ENCODE results near the gene FDX2. TPM values are rescaled to one million over a fixed set of nuclear protein-coding genes. Genes with fewer than 3 reads are reported as not detected.

Gene FDX2
- total RNA-seq, 2 experiments from 2014 or later: 9.9 to 12.2 TPM

DNA sequence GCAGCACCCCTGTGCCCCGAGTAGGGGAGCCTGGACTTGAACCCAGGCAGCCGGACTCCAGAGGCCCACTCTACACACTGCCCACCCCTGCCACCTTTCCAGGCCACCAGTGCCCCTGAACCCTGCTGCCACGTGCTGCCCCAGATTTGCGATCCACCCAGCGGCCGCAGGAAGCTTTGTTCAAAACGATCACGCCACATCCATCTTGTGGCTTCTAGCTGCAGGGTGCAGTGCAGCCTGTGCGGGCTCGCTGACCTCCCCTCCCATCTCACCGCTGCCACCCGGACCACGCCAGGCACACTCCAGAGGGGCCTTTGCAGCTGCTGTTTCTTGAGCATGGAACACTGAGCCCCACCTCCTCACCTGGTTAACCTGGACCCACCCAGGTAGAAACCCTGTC lies 13.7 kb upstream of the FDX2 start:
- intact Hi-C loops (cut with micrococcal nuclease): no loop called here
- no peak overlapping the region for H3K27ac Mint-ChIP-seq
- no peaks in the 10 kb centered on the region for H3K27me3 Mint-ChIP-seq
- H3K4me1 Mint-ChIP-seq (ENCODE audit: low read depth): peaks cover 33% of the 10 kb centered on the region
- H3K4me3 Mint-ChIP-seq: no peak overlapping the region
- H3K36me3 Mint-ChIP-seq: peaks cover 40% of the 10 kb centered on the region
- no peak for DNase-seq
- ChIA-PET CTCF (no interaction called here), POLR2A (interaction anchor here (0.6 kb wide), 1 partner anchor 45 kb away, joined by 4 read pairs; no protein-coding TSS in a partner anchor)
- no peaks in the 10 kb centered on the region for H3K9me3 Mint-ChIP-seq

DNA sequence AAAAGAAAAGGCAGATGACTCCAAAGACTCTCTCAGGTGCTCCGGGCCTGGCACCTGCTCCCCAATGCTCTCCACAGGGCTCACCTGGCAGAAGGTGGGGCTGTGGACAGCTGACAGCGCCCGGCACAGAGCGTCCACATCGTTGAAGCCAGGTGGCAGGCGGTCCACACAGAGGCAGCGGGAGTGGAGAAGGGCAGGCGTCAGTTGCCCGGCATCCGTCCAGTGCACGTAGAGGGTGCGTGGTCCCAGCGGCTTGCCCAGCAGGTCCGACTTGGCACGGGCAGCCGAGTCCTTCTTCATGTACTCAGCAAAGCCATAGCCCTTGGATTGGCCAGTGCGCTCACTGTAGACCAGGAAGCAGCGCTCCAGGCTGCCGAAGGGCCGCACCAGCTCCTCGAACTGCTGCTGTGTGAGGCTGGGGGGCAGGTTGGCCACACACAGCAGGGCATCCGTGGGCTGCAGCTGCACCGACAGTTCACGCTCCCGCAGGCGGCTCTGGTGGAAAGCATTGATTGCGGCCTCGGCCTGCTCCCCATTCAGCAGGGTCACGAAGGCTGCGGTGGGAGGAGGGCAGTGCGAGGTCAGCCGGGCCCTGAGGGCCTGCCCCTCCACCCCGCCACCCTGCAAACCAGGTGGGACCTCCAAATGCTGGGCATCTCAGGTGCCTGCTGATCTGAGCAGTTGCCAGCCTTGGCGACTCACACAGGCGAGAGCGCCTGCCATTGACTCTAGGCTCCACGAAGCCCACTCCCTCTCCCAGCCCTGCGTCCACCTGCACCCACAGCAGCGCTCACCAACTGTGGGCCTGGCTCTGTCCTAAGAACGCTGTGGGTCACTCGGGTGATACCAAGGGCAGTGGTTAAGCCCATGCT lies 13.0 kb upstream of the FDX2 start:
- POLR2A ChIA-PET: no interaction called here
- no peak overlapping the region for H3K4me3 Mint-ChIP-seq
- peaks cover 39% of the 10 kb centered on the region for H3K36me3 Mint-ChIP-seq
- no peak overlapping the region for H3K27ac Mint-ChIP-seq
- peaks cover 25% of the 10 kb centered on the region for H3K4me1 Mint-ChIP-seq (ENCODE audit: low read depth)
- no peaks in the 10 kb centered on the region for H3K9me3 Mint-ChIP-seq
- no peak for DNase-seq
- intact Hi-C loops (cut with micrococcal nuclease): no loop called here
- H3K27me3 Mint-ChIP-seq: no peaks in the 10 kb centered on the region
- CTCF ChIA-PET: no interaction called here

DNA sequence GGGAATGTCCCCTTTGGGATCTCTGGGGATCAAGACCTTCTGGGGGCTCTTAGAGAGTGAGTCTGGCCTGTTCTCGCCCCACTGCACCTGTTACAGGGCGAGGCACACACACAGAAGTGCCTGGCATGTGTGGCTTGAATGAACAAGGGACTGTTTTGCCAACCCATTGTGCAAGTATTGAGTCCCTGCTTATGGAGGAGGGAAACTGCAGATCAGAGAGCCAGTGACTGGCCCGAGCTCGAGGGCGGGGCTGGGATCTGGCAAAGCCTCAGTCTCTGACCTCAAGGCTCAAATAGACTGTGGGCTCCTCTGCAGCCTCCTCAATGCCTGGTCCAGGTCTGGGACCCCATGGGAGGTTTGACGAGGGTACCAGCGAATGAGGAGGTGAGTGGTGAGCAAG lies 12.0 kb upstream of the FDX2 start:
- POLR2A ChIA-PET: no interaction called here
- CTCF ChIA-PET: interaction anchor here (1.2 kb wide), 1 partner anchor 61 kb away, joined by 3 read pairs; no protein-coding TSS in a partner anchor

DNA sequence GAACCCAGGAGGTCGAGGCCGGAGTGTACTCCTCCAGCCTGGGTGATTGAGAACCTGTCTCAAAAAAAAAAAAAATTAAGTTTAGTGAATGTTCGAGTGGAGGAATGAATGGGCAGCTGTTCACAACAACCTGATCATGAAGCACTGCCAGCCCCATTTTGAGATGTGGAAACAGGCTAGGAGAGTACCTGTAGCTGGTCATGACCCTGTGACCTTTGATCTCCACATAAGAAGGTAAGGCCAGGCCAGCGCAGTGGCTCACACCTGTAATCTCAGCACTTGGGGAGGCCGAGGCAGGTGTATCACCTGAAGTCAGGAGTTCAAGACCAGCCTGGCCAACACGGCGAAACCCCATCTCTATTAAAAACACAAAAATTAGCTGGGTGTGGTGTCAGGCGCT lies 9.9 kb upstream of the FDX2 start:
- Mint-ChIP-seq H3K9me3 (no peaks in the 10 kb centered on the region), H3K27me3 (no peaks in the 10 kb centered on the region), H3K27ac (no peak overlapping the region), H3K4me1 (ENCODE audit: low read depth) (peaks cover 8% of the 10 kb centered on the region), H3K36me3 (peaks cover 32% of the 10 kb centered on the region), H3K4me3 (no peak overlapping the region)
- no peak for DNase-seq
- intact Hi-C loops (cut with micrococcal nuclease): no loop called here
- ChIA-PET POLR2A (no interaction called here), CTCF (interaction anchor here (1.1 to 1.2 kb wide), 2 partner anchors 56 to 63 kb away, joined by 3 to 4 read pairs; no protein-coding TSS in a partner anchor)

More for the DNA sequence above, 12.0 kb upstream of the FDX2 start:
- intact Hi-C loops (cut with micrococcal nuclease): no loop called here
- Mint-ChIP-seq H3K27ac (no peak overlapping the region), H3K36me3 (peaks cover 34% of the 10 kb centered on the region), H3K4me1 (ENCODE audit: low read depth) (peaks cover 19% of the 10 kb centered on the region), H3K9me3 (no peaks in the 10 kb centered on the region), H3K27me3 (no peaks in the 10 kb centered on the region), H3K4me3 (no peak overlapping the region)
- no peak for DNase-seq

DNA sequence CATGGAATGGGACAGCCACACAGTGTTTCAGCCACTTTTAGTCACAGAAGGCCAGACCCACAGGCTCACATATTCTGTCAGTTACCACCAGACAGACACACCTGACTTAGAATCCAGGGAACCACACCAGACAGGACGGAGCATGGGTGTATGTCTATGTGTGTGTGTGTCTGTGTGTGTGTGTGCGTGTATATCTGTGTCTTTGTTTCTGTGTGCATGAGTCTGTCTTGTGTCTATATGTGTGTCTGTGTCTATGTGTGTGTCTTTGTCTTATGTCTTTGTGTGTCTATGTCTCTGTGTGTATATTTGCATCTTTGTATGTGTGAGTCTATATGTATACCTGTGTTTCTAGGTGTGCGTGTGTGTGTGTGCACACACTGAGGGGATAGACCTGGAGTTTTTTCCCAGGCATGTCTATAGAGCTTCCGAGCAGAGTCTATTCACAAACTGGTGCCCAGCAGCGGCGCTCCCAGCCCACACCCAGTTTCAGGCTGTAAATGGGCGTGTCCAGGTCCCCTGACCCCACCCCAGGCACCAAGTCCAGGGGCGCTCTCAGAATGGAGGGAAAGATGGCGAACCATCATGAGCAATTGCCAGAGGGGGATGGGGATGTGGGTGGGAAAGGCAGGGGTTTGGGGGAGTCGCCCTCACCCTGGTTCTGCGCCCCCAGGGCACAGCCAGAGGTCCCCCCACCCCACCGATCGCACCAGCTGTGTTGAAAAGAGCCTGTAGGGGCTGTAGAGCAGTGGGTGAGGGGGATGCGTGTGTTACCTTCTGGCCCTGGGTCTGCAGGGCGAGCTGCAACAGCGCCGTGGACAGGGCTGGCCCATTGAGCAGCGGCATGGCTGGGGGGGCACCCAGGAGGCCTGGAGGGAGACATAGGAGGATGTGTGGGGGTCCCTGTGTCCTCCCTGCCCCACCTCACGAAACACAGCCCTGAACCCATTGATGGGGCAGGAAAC lies 6.3 kb upstream of the FDX2 start:
- Mint-ChIP-seq H3K4me1 (ENCODE audit: low read depth) (no peaks in the 10 kb centered on the region), H3K36me3 (peaks cover 22% of the 10 kb centered on the region), H3K4me3 (no peak overlapping the region), H3K27ac (no peak overlapping the region), H3K27me3 (no peaks in the 10 kb centered on the region), H3K9me3 (no peaks in the 10 kb centered on the region)
- POLR2A ChIA-PET: no interaction called here
- CTCF ChIA-PET: interaction anchor here (1.4 to 1.6 kb wide), 2 partner anchors 63 to 66 kb away, joined by 4 read pairs; no protein-coding TSS in a partner anchor
- no peak for DNase-seq
- intact Hi-C loops (cut with micrococcal nuclease): no loop called here

DNA sequence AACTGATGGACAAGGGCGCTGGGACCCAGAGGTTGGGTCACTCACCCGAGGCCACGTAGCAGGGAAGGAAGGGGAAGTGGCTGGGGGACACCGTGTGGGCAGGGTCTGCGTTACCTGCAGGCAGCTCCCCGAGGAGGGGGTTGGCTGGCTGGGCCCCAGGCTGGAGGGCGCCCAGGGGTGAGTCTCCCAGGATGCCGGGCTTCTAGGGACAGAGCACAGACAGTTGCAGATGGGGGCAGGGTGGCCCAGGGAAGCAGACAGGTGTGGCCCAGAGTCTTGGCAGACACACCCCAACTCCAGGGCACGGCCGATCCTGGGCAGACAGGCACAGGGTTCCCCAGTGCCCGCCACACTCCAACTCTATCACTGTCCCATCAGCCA lies 5.6 kb upstream of the FDX2 start:
- intact Hi-C loops (cut with micrococcal nuclease): no loop called here
- Mint-ChIP-seq H3K4me1 (ENCODE audit: low read depth) (peaks cover under 1% of the 10 kb centered on the region), H3K27me3 (no peaks in the 10 kb centered on the region), H3K27ac (no peak overlapping the region), H3K9me3 (no peaks in the 10 kb centered on the region), H3K4me3 (no peak overlapping the region), H3K36me3 (peaks cover 21% of the 10 kb centered on the region)
- POLR2A ChIA-PET: no interaction called here
- CTCF ChIA-PET: interaction anchor here (1.6 kb wide), 1 partner anchor 62 kb away, joined by 4 read pairs; no protein-coding TSS in a partner anchor
- no peak for DNase-seq

DNA sequence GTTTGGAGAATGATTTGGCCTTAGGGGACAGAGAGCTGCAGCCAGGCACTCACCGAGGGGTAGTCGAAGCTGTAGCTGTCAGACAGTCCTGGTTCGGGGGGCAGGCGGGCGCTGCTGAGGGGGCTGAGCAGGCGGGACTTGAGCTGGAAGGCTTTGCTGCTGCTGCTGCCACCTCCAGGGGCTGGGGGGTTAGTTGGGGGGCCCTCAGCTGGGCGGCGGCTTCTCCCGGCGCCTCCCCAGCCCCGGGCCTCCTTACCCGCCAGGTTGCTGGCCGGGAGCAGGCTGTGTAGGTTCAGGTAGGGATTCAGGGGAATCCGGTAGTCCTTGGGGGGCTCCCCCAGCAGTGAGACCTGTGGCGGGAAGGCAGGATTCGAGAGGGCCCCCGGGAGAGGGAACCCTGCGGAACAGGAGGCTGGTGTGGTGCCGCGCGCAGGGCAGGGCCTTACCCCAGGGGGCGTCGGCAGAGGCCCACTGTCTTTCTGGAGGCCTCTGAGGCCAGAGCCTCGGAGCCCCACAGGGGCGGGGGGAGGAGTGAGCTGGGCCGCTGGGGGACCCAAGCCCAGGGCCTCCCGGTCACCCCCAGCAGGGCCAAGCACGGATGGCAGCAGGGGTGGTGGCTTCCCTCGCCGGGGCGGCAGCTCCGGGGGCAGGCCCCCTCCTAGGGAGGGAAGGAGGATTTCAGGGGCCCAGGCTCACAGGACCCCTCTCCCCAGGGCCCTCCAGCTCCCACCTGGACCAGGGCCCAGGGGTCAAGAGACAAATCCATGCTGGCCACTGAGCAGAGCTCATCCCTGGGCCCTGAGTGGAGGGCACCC lies 5.0 kb upstream of the FDX2 start:
- peaks cover 25% of the 10 kb centered on the region for H3K36me3 Mint-ChIP-seq
- no peaks in the 10 kb centered on the region for H3K27me3 Mint-ChIP-seq
- H3K4me1 Mint-ChIP-seq (ENCODE audit: low read depth): peaks cover 6% of the 10 kb centered on the region
- H3K4me3 Mint-ChIP-seq: no peak overlapping the region
- ChIA-PET POLR2A (interaction anchor here (0.7 kb wide), 1 partner anchor 53 kb away, joined by 4 read pairs; no protein-coding TSS in a partner anchor), CTCF (interaction anchor here (1.6 kb wide), 1 partner anchor 62 kb away, joined by 4 read pairs; no protein-coding TSS in a partner anchor)
- no peaks in the 10 kb centered on the region for H3K9me3 Mint-ChIP-seq
- no peak overlapping the region for H3K27ac Mint-ChIP-seq
- no peak for DNase-seq
- intact Hi-C loops (cut with micrococcal nuclease): no loop called here

DNA sequence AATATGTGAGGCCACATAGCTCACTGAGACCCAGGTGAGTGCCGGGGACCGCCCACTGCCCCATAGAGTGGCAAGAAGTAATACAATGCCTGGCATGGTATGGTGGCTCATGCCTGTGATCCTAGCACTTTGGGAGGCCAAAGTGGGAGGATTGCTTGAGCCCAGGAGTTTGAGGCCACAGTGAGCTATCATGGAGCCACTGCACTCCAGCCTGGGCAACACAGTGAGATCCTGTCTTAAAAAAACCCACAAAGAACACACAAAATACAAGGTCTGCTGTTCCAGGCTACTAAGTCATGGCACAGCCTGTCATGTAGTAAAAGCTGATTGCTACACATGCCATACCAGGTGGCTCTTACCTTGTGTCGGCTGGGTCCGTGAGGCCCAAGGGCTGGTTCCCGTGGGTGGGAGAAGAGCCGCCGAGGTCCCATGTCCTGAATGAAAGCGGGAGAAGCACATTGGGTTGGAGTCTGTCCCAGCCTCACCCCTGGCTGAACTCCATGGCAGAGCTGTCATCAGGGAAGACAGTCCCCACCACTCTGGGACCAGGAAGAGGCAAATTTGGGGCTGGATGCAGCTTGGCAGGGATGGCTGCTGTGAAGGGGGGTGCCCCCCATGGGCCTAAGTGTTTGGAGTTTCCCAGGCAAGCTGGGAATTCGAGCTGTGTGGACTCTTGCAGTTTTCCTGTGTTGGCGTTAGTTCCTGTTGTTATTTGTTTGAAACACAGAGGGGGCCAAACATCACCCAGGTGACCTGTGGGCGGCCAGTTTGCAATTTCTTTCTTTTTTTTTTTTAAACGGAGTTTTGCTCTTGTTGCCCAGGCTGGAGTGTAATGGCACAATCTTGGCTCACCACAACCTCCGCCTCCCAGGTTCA lies 3.2 kb upstream of the FDX2 start:
- Mint-ChIP-seq H3K27ac (no peak overlapping the region), H3K36me3 (peaks cover 23% of the 10 kb centered on the region), H3K4me3 (no peak overlapping the region), H3K9me3 (no peaks in the 10 kb centered on the region), H3K27me3 (no peaks in the 10 kb centered on the region), H3K4me1 (ENCODE audit: low read depth) (peaks cover 17% of the 10 kb centered on the region)
- POLR2A ChIA-PET: no interaction called here
- no peak for DNase-seq
- CTCF ChIA-PET: interaction anchor here (0.6 to 1.1 kb wide), 2 partner anchors 29 to 32 kb away, joined by 3 read pairs; partner anchors contain the start of genes ICAM4 and ICAM5
- intact Hi-C loops (cut with micrococcal nuclease): no loop called here

DNA sequence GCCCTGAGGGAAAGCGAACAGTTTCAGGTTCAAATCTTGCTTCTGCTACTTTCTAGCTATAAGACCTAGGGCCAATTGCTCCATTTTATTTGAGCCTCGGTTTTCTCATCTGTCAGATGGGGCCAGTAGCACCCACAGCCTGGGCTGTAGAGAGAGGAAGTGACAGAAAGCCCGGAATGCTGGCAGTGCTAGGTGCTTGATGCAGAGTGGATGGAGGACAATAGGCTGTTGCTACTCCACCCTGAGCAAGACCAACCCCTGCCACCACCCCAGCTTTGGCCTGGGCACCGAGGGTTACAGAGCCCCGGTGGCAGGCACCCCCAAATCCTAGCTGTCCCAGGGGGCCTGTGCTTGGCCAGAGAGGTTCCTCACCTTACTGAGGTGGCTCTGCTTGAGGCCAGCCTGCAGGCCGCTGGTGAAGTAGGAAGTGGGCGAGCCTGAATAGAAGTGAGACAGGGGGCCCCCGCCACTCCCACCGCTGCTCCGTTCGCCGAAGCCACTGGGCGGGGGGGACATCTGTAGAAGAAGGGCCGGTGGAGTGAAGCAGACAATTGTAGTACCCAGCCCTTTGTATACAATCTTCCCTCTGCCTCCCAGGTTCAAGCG lies 2.1 kb upstream of the FDX2 start:
- intact Hi-C loops (cut with micrococcal nuclease): loop anchor here (2.0 kb wide), 1 partner anchor 15 kb away; the partner anchor contains the start of gene RAVER1
- H3K27ac Mint-ChIP-seq: no peak overlapping the region
- H3K27me3 Mint-ChIP-seq: no peaks in the 10 kb centered on the region
- H3K9me3 Mint-ChIP-seq: no peaks in the 10 kb centered on the region
- ChIA-PET POLR2A (no interaction called here), CTCF (interaction anchor here (0.7 to 1.8 kb wide), 3 partner anchors 31 to 92 kb away, joined by 3 to 4 read pairs (median 3); partner anchors contain the start of gene ICAM4)
- H3K4me3 Mint-ChIP-seq: no peak overlapping the region
- H3K4me1 Mint-ChIP-seq (ENCODE audit: low read depth): peaks cover 17% of the 10 kb centered on the region
- H3K36me3 Mint-ChIP-seq: peaks cover 20% of the 10 kb centered on the region
- DNase-seq: no peak

DNA sequence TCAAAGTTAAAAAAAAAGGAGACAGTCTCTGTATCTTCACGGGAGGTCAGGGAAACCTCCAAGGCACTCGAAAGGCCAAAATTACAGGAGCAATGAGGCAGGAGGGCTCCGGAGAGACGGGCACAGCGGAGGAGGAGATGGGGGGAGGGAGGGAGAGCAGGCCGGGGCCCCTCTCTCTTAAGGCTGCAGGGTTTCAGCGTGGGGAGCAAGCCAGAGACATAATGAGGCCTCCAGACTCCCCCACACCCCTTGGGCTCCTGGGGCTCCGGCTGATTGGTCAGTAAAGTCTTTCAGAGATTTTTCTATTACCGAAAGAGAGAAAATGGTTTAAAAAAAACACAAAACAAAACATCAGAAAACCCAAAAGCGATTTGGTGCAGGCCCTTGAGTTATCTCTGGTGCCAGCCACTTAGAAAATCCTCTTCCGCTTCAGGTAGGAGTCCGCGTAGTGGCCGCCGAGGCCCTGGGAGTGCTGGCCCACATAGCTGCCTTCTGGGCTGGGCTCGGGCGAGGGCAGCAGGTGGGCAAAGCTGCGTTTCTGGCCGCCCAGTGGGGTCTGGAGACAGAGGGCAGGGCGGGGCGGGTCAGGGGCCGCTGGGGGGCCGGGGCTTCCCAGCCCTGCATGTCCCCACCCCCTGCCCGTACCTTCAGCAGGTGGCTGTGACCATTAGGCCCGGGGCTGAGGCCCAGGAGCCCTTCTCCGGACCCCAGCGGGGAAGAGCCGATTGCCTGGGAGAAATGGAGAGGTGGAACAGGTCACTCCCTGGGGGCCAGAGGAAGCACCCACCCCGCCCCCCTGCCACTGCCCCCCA lies 1.4 kb upstream of the FDX2 start:
- CTCF ChIA-PET: interaction anchor here (0.7 to 1.8 kb wide), 2 partner anchors 57 to 92 kb away, joined by 3 to 4 read pairs; no protein-coding TSS in a partner anchor
- POLR2A ChIA-PET: interaction anchor here (0.5 to 1.2 kb wide), 2 partner anchors 16 to 889 kb away, joined by 4 read pairs; partner anchors contain the start of gene RAVER1
- peaks cover 17% of the 10 kb centered on the region for H3K4me1 Mint-ChIP-seq (ENCODE audit: low read depth)
- H3K36me3 Mint-ChIP-seq: peaks cover 20% of the 10 kb centered on the region
- H3K27ac Mint-ChIP-seq: peak overlapping the region; percentile 33
- H3K4me3 Mint-ChIP-seq: no peak overlapping the region
- intact Hi-C loops (cut with micrococcal nuclease): loop anchor here (2.0 kb wide), 1 partner anchor 16 kb away; the partner anchor contains the start of gene RAVER1
- no peaks in the 10 kb centered on the region for H3K9me3 Mint-ChIP-seq
- DNase-seq: no peak
- H3K27me3 Mint-ChIP-seq: no peaks in the 10 kb centered on the region
